GM18909 (cell line): ENCODE measurements around the gene BRAP.
A peak's percentile ranks its signal among the peaks of the same experiment; 100 is the strongest.
"Not testable (repeated sequence)": the region's sequence is repeated elsewhere in the genome, so short reads cannot be mapped to it uniquely, and the experiment has no call there.

Source experiments
- ATAC-seq: cut with Tn5 transposase; IDR thresholded peaks from one replicate; pipeline ENCODE4 v1.9.1; 2021; ENCODE audit warnings: mild to moderate bottlenecking; ENCODE audit not compliant: unreplicated experiment, poor library complexity

BRAP gene, protein sequence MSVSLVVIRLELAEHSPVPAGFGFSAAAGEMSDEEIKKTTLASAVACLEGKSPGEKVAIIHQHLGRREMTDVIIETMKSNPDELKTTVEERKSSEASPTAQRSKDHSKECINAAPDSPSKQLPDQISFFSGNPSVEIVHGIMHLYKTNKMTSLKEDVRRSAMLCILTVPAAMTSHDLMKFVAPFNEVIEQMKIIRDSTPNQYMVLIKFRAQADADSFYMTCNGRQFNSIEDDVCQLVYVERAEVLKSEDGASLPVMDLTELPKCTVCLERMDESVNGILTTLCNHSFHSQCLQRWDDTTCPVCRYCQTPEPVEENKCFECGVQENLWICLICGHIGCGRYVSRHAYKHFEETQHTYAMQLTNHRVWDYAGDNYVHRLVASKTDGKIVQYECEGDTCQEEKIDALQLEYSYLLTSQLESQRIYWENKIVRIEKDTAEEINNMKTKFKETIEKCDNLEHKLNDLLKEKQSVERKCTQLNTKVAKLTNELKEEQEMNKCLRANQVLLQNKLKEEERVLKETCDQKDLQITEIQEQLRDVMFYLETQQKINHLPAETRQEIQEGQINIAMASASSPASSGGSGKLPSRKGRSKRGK

DNA sequence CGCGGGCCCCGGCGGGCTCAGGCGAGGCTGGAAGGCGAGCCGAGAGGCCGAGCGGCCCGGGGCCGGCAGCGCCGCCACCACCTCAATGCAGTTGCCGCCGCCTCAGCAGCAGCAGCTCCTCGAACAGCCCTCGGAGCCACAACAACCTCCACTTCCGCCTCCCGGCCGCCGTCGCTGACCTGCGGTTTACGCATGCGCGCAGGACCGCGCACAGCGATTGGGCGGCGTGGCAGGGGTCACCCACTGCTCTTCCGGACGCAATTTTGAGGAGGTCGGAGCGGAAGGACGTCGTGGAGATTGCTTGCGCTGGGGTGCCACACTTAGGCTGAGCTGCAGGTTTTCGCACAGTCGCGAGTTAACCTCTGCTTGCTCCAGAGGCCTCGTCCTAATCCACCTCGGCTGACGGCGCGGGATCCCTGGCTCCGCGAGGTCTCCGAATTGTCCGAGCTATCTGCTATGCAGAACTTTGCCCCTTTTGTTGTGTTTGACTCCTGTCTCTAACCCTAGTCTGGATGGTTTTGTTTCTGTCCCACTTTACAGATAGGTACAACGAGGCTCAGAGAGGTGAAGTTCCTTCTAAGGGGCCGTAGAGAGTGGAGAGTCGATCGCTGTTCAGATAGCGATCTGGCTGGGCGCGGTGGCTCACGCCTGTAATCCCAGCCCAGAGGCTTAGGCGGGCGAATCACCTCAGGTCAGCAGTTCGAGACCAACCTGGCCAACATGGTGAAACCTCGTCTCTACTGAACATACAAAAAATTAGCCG, at the start of gene BRAP, which contains the start of gene ACAD10:
BRAP (minus strand) TSS at position 146 of the 763 bp plus-strand sequence. CDS start 164 bp downstream, outside the sequence.
ACAD10 (plus strand) TSS at position 243 of the 763 bp plus-strand sequence. CDS start 6,657 bp downstream, outside the sequence.
- ATAC-seq: peak; percentile 86

DNA sequence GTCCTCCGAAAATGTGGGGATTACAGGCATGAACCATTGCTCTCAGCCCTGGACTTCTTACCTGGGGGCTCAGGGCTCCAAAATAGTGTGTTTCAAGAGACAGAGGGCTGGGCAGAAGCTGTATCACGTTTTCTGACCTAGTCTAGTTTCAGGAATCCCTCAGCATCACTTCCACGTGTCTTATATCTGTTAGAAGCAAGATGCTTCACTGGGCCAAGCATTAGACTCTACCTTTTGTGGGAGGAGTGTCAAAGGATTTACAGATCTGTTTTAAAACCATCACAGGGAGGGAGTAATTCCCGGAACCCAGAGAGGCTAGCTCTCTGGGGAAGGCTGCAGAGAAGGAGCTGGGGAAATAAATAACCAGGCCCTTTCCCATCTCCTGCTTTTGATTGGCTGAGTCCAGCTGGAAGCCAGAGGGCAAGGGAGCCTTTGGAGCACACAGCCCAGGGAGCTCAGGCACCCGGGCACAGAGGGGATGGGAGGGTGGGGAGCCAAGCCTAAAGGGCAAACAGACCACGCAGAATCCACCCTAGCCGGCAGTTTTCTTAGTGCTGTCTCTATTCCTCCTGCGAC, 47.7 kb upstream of the BRAP start:
- no peak for ATAC-seq

DNA sequence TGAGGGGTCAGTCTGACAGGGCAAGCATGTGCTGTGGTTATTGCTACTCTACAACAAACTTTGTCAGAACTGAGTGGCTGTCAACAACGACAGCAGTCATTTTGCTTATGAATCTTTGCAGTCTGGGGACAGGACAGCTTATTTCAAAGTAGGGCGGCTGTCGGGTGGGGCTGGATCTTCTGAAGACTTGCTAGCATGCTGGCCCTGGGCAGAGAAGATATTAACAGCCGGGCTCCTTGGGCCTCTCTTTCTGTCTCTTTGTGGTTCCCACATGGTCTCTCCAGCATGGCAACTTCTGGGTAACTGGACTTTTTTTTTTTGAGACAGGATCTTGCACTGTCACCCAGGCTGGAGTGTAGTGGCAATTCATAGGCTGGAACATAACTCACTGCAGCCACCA, 47.0 kb upstream of the BRAP start:
- ATAC-seq: no peak

DNA sequence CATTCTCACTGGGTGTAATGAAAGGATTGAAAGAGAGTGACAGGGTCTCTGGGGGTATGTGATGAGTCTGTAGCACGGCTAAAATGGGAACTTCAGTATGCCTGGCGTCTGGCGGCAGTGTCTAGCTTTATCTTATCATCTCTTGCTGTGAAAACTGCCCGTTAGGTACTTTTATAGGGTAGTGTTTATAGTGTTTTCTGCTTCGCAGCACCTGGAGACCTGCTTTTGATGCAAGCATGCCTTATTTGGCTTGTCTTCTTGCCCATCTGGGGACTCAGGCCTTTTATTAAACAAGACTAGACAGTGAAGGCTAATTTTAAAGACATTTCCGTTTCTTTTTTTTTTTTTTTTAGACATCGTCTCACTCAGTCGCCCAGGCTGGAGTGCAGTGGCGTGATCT, 44.7 kb upstream of the BRAP start:
- no peak for ATAC-seq

DNA sequence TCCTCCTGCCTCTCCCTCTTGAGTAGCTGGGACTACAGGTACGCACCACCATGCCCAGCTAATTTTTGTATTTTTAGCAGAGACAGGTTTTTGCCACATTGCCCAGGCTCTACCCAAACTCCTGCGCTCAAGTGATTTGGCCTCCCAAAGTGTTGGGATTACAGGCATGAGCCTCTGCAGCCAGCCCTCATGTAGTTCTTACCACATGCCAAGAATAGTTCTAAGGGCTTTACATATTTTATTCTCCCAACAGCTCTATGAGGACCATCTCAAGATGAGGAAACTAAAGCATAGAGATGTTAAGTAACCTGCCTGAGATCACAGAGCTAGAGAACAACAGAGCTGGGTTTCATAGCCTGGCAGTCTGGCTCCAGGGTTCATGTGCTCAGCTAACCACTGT, 43.0 kb upstream of the BRAP start:
- ATAC-seq: no peak

DNA sequence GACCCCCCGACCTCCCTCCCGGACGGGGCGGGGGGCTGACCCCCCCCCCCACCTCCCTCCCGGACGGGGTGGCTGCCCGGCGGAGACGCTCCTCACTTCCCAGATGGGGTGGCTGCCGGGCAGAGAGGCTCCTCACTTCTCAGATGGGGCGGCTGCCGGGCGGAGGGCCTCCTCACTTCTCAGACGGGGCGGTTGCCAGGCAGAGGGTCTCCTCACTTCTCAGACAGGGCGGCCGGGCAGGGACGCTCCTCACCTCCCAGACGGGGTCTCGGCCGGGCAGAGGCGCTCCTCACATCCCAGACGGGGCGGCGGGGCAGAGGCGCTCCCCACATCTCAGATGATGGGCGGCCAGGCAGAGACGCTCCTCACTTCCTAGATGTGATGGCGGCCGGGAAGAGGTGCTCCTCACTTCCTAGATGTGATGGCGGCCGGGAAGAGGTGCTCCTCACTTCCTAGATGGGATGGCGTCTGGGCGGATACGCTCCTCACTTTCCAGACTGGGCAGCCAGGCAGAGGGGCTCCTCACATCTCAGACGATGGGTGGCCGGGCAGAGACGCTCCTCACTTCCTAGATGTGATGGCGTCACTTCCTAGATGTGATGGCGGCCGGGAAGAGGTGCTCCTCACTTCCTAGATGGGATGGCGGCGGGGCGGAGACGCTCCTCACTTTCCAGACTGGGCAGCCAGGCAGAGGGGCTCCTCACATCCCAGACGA, 38.0 kb upstream of the BRAP start:
- ATAC-seq: not testable (repeated sequence)

DNA sequence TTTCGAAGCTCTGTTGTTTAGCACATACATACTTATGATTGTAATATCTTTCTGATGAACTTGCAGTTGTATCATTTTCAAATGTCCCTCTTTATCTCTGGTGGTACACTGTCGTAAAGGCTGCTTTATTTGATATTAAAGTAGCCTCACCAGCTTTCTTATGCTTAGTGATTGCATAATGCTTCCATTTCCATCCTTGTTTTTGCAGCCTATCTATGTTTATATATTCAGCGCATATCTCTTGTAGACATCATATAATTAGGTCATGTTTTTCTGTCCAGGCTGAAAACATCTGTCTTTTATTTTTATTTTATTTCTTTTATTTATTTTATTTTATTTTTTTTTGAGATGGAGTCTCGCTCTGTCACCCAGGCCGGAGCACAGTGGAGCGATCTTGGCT, 34.7 kb upstream of the BRAP start:
- ATAC-seq: no peak

DNA sequence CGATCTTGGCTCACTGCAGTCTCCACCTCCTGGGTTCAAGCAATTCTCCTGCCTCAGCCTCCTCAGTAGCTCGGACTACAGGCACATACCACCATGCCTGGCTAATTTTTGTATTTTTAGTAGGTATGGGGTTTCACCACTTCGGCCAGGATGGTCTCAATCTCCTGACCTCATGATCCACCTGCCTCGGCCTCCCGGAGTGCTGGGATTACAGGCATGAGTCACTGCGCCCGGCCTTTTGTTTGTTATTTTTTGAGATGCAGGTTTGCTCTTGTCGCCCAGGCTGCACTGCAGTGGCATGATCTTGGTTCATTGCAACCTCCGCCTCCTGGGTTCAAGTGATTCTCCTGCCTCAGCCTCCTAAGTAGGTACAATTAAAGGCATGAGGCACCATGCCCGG, 33.6 kb upstream of the BRAP start:
- ATAC-seq: not testable (repeated sequence)

DNA sequence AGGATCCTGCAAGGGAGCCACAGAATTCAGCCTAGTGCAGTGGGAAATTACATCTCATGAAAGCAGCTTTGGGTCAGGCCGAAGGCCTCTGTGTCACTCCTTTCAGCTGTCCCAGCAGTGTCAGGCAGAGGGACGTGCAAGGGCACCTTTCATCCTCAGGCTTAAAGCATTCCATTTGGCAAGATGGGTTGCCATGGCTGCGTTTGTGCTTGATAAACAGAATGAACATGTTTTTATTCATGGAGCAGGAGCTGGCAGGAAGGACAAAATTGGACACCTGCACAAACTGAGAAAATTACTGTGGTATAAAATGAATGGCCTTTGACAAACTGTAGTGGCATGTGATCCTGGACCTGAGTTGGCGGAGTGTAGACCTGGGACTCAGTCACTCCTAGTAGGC, 29.5 kb upstream of the BRAP start:
- ATAC-seq: no peak

DNA sequence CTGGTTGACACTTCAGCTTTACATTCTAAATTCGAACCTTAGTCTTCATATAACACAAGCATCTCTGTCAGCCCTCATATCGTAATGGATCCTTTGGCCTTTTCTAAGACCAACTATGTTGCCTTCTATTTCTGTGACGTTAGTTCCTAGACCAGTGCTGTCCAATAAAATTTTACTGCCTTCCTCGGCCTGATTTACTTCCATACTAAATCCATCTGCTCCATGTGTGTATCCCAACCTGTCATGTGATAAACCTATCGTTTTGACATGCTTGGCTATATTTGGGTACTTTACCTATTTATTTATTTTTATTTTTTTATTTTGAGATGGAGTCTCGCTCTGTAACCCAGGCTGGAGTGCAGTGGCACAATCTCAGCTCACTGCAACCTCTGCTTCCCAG, 20.4 kb upstream of the BRAP start:
- no peak for ATAC-seq

DNA sequence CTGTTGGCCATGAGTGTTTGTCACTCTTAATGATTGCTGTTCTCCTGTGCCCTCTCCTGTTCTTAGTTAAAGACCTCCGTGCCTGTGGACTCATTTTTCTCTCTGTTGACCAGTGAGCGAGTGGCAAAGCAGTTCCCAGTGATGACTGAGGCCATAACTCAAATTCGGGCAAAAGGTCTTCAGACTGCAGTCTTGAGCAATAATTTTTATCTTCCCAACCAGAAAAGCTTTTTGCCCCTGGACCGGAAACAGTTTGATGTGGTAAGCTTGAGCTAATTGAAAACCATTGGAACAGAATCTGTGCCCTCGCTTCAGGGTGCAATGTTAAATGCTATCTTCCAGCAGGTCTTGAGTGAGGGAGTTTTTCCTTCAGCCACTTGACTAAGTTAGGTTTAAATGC, 19.9 kb upstream of the BRAP start:
- ATAC-seq: no peak

DNA sequence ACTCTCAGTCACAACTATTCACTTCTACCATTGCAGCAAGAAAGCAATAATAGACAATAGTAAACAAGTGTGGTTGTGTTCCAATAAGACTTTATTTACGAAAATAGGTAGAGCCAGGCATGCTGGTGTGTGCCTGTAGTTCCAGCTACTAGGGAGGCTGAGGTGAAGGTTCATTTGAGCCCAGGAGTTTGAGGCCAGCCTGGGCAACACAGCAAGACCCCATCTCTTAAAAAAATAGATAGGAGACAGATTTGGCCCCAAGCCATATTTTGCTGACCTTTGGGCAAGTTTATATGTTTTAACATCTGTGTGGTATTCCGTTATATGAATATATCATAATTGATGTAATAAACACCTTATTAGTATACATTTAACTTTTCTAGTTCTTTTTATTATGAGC, 14.2 kb upstream of the BRAP start:
- no peak for ATAC-seq

DNA sequence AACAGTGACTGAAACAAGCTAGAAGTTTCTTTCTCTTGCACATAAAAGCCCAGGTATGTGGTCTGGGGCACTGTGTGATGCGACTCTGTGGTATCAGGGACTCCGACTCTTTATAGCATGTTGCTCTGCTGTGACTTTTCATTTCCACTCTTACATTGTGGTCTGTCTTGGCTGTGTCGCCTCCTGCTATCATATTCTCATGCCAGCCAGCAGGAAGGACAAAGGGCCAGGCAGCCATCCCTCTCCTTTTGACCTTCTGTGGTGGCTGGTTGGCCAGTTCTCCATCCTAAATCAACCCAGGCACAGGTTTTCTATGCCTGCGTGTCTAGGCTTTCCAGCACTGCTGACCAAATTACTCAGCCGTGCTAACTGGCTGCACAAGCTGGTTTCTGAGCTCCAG, 8.1 kb upstream of the BRAP start:
- ATAC-seq: no peak

DNA sequence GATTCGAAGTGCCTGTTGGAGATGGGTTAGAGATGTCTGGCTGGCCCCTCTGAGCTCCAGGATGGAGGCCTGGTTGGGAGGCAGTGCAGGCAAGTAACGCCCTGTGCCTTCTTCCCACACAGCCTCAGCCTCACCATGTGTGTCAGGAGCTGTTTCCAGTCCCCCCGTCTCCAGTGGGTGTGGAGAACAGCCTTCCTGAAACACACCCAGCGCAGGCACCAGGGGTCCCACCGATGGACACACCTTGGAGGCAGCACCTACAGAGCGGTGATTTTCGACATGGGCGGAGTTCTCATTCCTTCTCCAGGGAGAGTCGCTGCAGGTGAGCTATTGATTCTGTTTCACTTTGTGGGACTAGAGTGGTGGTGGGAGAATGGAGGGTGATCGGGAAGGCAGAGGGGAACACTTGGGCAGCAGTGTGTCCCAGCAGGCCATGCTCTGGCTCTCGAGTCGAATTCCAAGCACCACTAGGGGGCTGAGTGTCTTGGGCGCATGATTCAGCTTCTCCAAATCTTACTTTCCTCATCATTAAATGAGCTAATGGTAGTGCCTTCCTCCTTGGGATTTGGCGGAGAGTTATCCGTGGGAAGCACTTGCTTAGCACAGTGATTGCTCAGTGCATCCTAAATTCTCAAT, 6.9 kb upstream of the BRAP start:
- no peak for ATAC-seq

DNA sequence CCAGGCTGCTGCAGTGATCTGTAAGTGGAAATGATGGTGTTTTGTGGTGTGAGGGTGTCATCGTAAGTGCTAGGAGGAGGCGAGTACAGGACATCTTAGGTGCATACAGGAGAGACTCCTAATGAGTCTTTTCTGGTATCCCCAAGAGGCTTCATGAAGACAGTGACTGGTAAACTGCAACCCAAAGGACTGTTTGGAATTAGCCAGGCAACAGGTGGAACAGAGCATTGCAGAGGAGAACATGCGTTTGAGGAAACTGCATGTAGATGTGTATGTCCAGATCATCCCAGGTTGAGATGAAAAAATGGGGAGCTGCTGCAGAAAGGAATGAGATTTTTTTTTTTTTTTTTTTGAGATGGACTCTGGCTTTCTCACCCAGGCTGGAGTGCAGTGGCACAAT, 5.5 kb upstream of the BRAP start:
- ATAC-seq: no peak

DNA sequence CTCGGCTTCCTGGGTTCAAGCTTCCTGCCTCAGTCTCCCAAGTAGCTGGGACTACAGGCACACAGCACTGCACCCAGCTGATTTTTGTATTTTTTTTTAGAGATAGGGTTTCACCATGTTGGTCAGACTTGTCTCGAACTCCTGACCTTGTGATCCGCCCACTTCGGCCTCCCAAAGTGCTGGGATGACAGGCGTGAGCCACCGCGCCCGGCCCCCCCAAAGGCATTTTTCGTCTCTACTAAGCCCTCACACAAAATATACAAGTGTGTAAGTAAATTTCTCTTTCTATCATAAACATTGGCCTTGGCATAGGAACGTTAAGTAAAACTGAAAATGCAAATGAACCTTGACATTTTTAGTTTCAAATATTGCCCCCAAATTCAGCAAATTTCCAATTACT, 2.2 kb upstream of the BRAP start:
- ATAC-seq: no peak

DNA sequence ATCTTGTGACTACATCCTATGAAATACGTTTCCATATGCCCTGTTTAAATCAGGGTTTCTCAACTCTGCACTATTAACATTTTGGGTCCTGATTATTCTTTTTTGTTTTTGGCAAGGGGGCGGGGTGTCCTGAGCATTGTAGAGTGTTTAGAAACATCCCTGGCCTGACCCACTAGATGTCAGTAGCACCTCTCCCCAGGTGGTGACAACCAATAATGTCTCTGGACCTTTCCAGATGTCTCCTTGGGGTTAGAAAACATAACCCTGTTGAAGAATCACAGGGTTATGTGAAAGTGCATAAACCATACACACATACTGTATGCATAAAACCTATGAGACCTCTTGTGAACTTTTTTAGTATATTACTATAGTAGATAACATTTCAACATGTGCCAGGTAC, 1.5 kb upstream of the BRAP start:
- ATAC-seq: no peak

DNA sequence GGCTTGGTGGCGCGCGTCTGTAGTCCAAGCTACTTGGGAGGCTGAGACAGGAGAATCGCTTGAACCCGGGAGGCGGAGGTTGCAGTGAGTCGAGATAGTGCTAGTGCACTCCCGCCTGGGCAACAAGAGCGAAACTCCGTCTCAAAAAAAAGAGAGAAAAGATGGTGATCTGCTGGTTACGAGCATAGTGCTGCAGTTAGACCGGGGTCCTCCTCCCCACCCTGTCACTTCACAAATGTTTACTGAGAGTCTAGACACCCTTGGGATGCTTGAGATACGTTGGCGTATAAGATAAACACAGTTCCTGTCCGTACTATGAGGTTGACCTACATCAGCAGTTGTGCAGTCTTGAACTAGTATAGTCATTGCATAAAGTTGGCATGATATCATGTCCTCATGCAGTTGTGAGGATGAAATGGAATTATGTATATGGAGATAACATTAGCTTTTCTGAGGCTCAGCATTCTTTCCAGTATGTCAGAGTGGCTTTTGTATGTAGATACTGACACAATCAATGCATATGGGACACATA, 884 bp upstream of the BRAP start:
- ATAC-seq: no peak

DNA sequence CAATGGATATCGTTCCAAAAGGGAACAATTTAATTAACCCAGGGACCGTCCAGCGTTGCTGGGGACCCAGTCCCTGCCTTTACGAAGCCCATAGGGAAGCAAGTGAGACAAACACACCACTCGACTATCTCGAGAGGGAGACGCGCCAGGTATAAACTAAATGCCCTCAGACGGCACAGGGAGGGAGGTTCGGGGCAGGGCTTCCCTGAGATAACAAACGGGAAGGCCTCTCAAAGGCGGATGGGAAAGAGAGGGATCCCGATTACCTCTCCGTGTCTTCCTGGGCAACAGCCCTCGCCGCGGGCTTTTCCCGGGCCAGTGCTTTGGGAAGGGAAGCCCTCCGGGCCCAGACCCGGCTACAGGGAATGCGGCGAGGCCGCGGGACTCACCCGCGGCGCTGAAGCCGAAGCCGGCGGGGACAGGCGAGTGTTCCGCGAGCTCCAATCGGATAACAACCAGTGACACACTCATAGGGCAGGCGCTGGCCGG, 390 bp downstream of the BRAP start:
- ATAC-seq: peak; percentile 8
